Ovary (tissue), 3 donors: ENCODE data around the gene MAPT.

Source experiments
- CTCF ChIP-seq, 3 donors: fragments of 450-650 bp in 2 of 3; fragments of 200-600 bp in 1 of 3; IDR thresholded peaks; one replicate each; pipeline versions ENCODE4 v1.5.1 to v1.8.0; 2016 to 2022; ENCODE audit warnings: antibody characterized with exemption in 3 of 3, mild to moderate bottlenecking in 1 of 3
- POLR2A ChIP-seq: fragments of 450-650 bp; IDR thresholded peaks from one replicate; pipeline ENCODE4 v1.6.1; 2017; ENCODE audit warnings: antibody characterized with exemption, mild to moderate bottlenecking, moderate library complexity
- donor health status: DM: no; HTN: no; CAD: no.

GRCh38 chr17:45868276-45868675 is 26.1 kb upstream of the MAPT start:
- TF ChIP-seq CTCF (IDR thresholded peaks at IDR 0.05) (no peak), POLR2A (no peak)
